NCI-H146 treated with DMSO at 0.1 percent for 48 hours (cell line): Measurements from ENCODE around the gene MAP3K2.

Experiments
- DNase-seq: peaks from one replicate; lab custom pipeline; 2025; ENCODE audit not compliant: unreplicated experiment; lab: John Stamatoyannopoulos, UW

The MAP3K2 gene

GRCh38 chr2:127387655-127388422 is at the start of gene MAP3K2:
Gene MAP3K2, minus strand, starts transcription at chr2:127387975. Its CDS starts 44,846 bp downstream, at chr2:127343129.
- DNase-seq = peak; percentile 77

GRCh38 chr2:127437056-127437455 is 49.3 kb upstream of the MAP3K2 start:
- no peak for DNase-seq

- no peak for DNase-seq
Observed at GRCh38 chr2:127434515-127434914, 46.7 kb upstream of the MAP3K2 start.

GRCh38 chr2:127431408-127432023 is 43.7 kb upstream of the MAP3K2 start:
- no peak for DNase-seq

GRCh38 chr2:127429844-127430425 is 42.2 kb upstream of the MAP3K2 start:
- DNase-seq = no peak

GRCh38 chr2:127429291-127429690 is 41.5 kb upstream of the MAP3K2 start:
- no peak for DNase-seq

GRCh38 chr2:127428815-127429109 is 41.0 kb upstream of the MAP3K2 start:
- no peak for DNase-seq

GRCh38 chr2:127428057-127428814 is 40.5 kb upstream of the MAP3K2 start:
- no peak for DNase-seq

- DNase-seq = no peak
Observed at GRCh38 chr2:127427376-127428056, 39.7 kb upstream of the MAP3K2 start.

- DNase-seq = no peak
Observed at GRCh38 chr2:127426501-127427354, 39.0 kb upstream of the MAP3K2 start.

GRCh38 chr2:127425540-127426490 is 38.0 kb upstream of the MAP3K2 start:
- no peak for DNase-seq

GRCh38 chr2:127424598-127425520 is 37.1 kb upstream of the MAP3K2 start:
- DNase-seq = no peak

GRCh38 chr2:127423880-127424279 is 36.1 kb upstream of the MAP3K2 start:
- no peak for DNase-seq

- DNase-seq = peak; percentile 35
Observed at GRCh38 chr2:127423478-127423843, 35.7 kb upstream of the MAP3K2 start.

- DNase-seq = peak; percentile 67
Observed at GRCh38 chr2:127422559-127423477, 35.0 kb upstream of the MAP3K2 start.

GRCh38 chr2:127421871-127422558 is 34.2 kb upstream of the MAP3K2 start:
- no peak for DNase-seq
